OCI-LY1 (cell line): ENCODE data around the gene NPAS2.

Experiments
- H2AFZ ChIP-seq: fragments of 200-600 bp; sonication (generic), shearing (Covaris generic); 2 replicates; pipeline ENCODE4 v1.6.0; 2014; ENCODE audit warnings: antibody characterized with exemption, mild to moderate bottlenecking, low read length
- H3F3A ChIP-seq: fragments of 200-600 bp; sonication (generic), shearing (Covaris generic); 2 replicates; pipeline ENCODE4 v1.6.0; 2014; ENCODE audit warnings: mild to moderate bottlenecking, antibody characterized with exemption, low read length, moderate library complexity; ENCODE audit not compliant: insufficient read depth
- H3K27ac ChIP-seq: fragments of 200-600 bp; sonication (generic); 2 replicates; pipeline ENCODE4 v1.5.1; 2014; ENCODE audit warnings: low read length, mixed run types, mild to moderate bottlenecking, low read depth; ENCODE audit not compliant: poor library complexity, severe bottlenecking
- H3K27me3 ChIP-seq: fragments of 200-600 bp; sonication (generic); 2 replicates; pipeline ENCODE4 v1.6.0; 2014; ENCODE audit warnings: antibody characterized with exemption, mild to moderate bottlenecking, low read length, moderate library complexity; ENCODE audit not compliant: insufficient read depth
- H3K36me3 ChIP-seq: fragments of 200-600 bp; sonication (generic); 2 replicates; pipeline ENCODE4 v1.6.1; 2014; ENCODE audit warnings: mild to moderate bottlenecking, antibody characterized with exemption, low read length, moderate library complexity, mixed read lengths; ENCODE audit not compliant: insufficient read depth
- H3K4me1 ChIP-seq: fragments of 200-600 bp; sonication (generic); 2 replicates; pipeline ENCODE4 v1.5.1; 2014; ENCODE audit warnings: mild to moderate bottlenecking, low read length, moderate library complexity; ENCODE audit not compliant: insufficient read depth, severe bottlenecking
- H3K4me2 ChIP-seq: fragments of 200-600 bp; sonication (generic), shearing (Covaris generic); 2 replicates; pipeline ENCODE4 v1.6.1; 2014; ENCODE audit warnings: low read length
- H3K4me3 ChIP-seq: fragments of 200-600 bp; sonication (generic); 2 replicates; pipeline ENCODE4 v1.5.1; 2014; ENCODE audit warnings: low read length, low read depth, mild to moderate bottlenecking, mixed read lengths; ENCODE audit not compliant: poor library complexity, severe bottlenecking
- H3K79me2 ChIP-seq: fragments of 200-600 bp; shearing (Covaris generic); 2 replicates; pipeline ENCODE4 v1.6.1; 2016; ENCODE audit warnings: mixed run types, low read length, mixed read lengths; ENCODE audit not compliant: insufficient read depth
- H3K9ac ChIP-seq: fragments of 200-600 bp; sonication (generic), shearing (Covaris generic); 2 replicates; pipeline ENCODE4 v1.6.1; 2014; ENCODE audit warnings: mild to moderate bottlenecking, low read length, mixed read lengths
- H3K9me2 ChIP-seq: fragments of 200-600 bp; sonication (generic), shearing (Covaris generic); 2 replicates; pipeline ENCODE4 v1.6.1; 2014; ENCODE audit warnings: low read depth, mild to moderate bottlenecking, low read length, mixed read lengths
- H3K9me3 ChIP-seq: fragments of 200-600 bp; shearing (Covaris generic); 2 replicates; pipeline ENCODE4 v1.6.1; 2014; ENCODE audit warnings: low read length, mixed read lengths
- H4K20me1 ChIP-seq: fragments of 200-600 bp; sonication (generic), shearing (Covaris generic); 2 replicates; pipeline ENCODE4 v1.6.0; 2016; ENCODE audit warnings: mild to moderate bottlenecking, low read length; ENCODE audit not compliant: insufficient read depth
- CTCF ChIP-seq: fragments of 200-600 bp; sonication (generic), shearing (Covaris generic); IDR thresholded peaks from 2 replicates; pipeline ENCODE4 v1.5.1; 2017; ENCODE audit warnings: mild to moderate bottlenecking, antibody characterized with exemption, low read length, moderate library complexity, mixed read lengths
- EZH2 ChIP-seq: fragments of 200-600 bp; sonication (generic), shearing (Covaris generic); IDR thresholded peaks from 2 replicates; pipeline ENCODE4 v1.8.0; 2017; ENCODE audit warnings: borderline replicate concordance, mixed run types, mild to moderate bottlenecking, antibody characterized with exemption, low read length, moderate library complexity, mixed read lengths

The NPAS2 gene

GRCh38 chr2:100810603-100811145 lies 9.3 kb upstream of the NPAS2 start:
- Histone ChIP-seq H3K36me3 (no peaks in the 10 kb centered on the region), H3K9ac (no peak overlapping the region), H3K27me3 (peaks cover 4% of the 10 kb centered on the region; the same call in 1 of the 2 replicates)

GRCh38 chr2:100812116-100812515 lies 7.8 kb upstream of the NPAS2 start:
- H3K9me2 ChIP-seq = no peaks in the 10 kb centered on the region
- TF ChIP-seq CTCF (no peak), EZH2 (no peak)
- H3K27ac ChIP-seq = no peak overlapping the region

More at GRCh38 chr2:100810603-100811145, 9.3 kb upstream of the NPAS2 start:
- no peak overlapping the region for H3K4me3 ChIP-seq
- H3K79me2 ChIP-seq = no peaks in the 10 kb centered on the region
- H3K4me1 ChIP-seq = no peaks in the 10 kb centered on the region
- H3K27ac ChIP-seq = no peak overlapping the region
- no peaks in the 10 kb centered on the region for H3K9me2 ChIP-seq
- no peak for TF ChIP-seq EZH2
- TF ChIP-seq CTCF = no peak
- no peak overlapping the region for H3K4me2 ChIP-seq
- no peaks in the 10 kb centered on the region for H3K9me3 ChIP-seq
- no peaks in the 10 kb centered on the region for H4K20me1 ChIP-seq
- H3F3A ChIP-seq = no peaks in the 10 kb centered on the region
- no peak overlapping the region for H2AFZ ChIP-seq

GRCh38 chr2:100812573-100812972 lies 7.4 kb upstream of the NPAS2 start:
- Histone ChIP-seq H3K4me2 (no peak overlapping the region), H3K9me2 (no peaks in the 10 kb centered on the region), H3K27me3 (peaks cover 4% of the 10 kb centered on the region; the same call in 1 of the 2 replicates), H3F3A (no peaks in the 10 kb centered on the region), H3K9ac (no peak overlapping the region), H3K36me3 (no peaks in the 10 kb centered on the region), H3K9me3 (no peaks in the 10 kb centered on the region), H3K4me3 (no peak overlapping the region), H4K20me1 (no peaks in the 10 kb centered on the region), H3K27ac (no peak overlapping the region), H3K79me2 (no peaks in the 10 kb centered on the region), H3K4me1 (no peaks in the 10 kb centered on the region), H2AFZ (no peak overlapping the region)
- TF ChIP-seq EZH2 = no peak
- TF ChIP-seq CTCF = no peak

More at GRCh38 chr2:100812116-100812515, 7.8 kb upstream of the NPAS2 start:
- no peaks in the 10 kb centered on the region for H4K20me1 ChIP-seq
- H3F3A ChIP-seq = no peaks in the 10 kb centered on the region
- no peak overlapping the region for H3K4me3 ChIP-seq
- no peak overlapping the region for H3K9ac ChIP-seq
- no peak overlapping the region for H2AFZ ChIP-seq
- H3K27me3 ChIP-seq = peaks cover 4% of the 10 kb centered on the region; the same call in 1 of the 2 replicates
- no peaks in the 10 kb centered on the region for H3K9me3 ChIP-seq
- no peaks in the 10 kb centered on the region for H3K79me2 ChIP-seq
- no peaks in the 10 kb centered on the region for H3K4me1 ChIP-seq
- no peaks in the 10 kb centered on the region for H3K36me3 ChIP-seq
- H3K4me2 ChIP-seq = no peak overlapping the region
